Umbilical cord (tissue), 2 donors: Measurements from ENCODE around the gene HOXB4. TPM values are rescaled to one million over a fixed set of nuclear protein-coding genes. Genes with fewer than 3 reads are reported as not detected.

Source experiments
- DNase-seq: peaks from one replicate; pipeline ENCODE4 v3.0.0-alpha.2; 2015; ENCODE audit warnings: low spot score
- total RNA-seq: library from RNA; depleted of rRNA; stranded (reverse); fragments of >200 nt; gene quantifications from one replicate; pipeline ENCODE4 v1.2.3, GENCODE V29; 2014; ENCODE audit warnings: low replicate concordance; ENCODE audit not compliant: insufficient read depth

HOXB4 gene
- total RNA-seq, 1 donor from 2014 or later: 3.4 TPM

DNA sequence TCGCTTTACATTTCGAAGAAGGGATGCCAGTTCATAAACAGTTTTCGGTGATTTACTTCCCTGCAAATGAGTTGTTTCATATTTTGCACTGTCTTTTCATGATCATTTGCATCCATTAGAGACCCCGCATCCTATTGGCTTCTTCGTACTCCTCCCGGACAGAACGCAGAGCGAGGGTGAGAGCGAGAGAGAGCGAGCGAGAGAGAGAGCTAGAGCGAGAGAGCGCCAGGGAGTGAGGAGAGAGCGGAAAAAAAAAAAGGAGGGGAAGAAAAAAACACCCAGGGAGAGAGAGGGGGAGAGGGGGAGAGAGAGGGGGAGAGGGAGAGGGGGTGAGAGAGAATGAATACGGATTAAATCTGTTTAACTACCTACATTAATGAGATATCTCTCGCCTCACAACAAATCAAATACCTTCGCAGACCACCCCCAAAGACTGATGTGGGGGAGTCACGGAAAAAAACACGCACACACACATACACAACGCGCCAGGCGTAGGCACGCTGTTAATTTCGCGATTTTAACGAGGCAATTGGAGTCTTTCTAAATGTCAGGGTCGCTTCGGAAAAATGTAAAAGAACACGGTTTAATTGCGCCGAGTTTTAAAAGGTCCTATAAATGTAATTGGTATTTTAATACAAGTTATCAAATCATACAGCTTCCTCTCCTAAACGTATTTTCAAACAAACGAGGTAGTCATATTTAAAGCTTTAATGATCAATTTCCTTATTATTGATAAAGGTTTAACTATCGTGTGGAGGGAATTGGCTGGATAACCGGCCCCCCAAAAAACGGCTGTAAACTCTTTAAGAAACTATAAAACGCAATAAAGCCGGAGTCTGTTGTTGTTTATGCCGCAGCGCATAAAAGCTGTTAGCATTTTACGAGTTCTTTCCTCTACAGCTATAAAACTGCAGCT, 37.2 kb upstream of the HOXB4 start, which contains the start of gene HOXB8:
Gene HOXB8, minus strand, starts transcription at position 246 of the 916 bp plus-strand sequence. CDS start 588 bp downstream, outside the sequence.
- no peak for DNase-seq

DNA sequence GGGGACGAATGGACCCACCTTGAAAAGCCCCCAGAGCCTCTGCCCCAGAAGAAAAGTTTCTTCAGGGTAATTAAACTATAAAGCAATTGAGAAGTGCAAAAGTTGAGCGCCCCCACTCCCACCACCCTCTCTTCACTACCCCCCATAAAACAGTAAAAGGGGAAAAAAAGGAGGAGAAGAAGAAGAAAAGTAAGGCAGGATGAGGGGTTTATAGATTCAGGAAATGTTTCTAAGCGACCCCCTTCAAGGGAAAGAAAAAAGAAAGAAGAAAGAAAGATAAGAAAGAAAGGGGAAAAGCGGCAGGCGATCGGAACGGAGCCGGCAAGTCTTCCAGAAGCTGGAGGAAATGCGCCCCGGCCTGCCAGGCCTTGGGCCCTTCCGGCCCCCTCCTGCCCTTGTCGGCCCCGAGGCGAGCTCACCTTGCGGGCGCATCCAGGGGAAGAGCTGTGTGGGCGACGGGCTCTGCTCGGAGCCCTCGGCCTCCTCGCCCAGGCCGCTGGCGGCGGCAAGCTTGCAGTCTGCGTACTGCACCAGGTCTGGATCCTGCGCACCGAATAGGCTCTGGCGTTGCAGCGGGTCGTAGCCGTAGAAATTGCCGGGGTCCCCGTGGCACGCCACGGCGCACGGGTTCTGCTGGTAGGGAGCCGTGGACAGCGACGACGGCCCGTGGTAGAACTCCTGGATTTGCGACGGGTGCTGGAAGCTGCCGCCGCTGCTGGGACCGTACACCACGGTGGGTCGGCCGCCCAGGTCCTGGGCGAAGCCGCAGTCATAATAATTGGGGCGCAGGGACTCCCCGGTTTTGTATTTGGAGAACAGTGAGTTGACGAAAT, 35.9 kb upstream of the HOXB4 start:
- no peak for DNase-seq

DNA sequence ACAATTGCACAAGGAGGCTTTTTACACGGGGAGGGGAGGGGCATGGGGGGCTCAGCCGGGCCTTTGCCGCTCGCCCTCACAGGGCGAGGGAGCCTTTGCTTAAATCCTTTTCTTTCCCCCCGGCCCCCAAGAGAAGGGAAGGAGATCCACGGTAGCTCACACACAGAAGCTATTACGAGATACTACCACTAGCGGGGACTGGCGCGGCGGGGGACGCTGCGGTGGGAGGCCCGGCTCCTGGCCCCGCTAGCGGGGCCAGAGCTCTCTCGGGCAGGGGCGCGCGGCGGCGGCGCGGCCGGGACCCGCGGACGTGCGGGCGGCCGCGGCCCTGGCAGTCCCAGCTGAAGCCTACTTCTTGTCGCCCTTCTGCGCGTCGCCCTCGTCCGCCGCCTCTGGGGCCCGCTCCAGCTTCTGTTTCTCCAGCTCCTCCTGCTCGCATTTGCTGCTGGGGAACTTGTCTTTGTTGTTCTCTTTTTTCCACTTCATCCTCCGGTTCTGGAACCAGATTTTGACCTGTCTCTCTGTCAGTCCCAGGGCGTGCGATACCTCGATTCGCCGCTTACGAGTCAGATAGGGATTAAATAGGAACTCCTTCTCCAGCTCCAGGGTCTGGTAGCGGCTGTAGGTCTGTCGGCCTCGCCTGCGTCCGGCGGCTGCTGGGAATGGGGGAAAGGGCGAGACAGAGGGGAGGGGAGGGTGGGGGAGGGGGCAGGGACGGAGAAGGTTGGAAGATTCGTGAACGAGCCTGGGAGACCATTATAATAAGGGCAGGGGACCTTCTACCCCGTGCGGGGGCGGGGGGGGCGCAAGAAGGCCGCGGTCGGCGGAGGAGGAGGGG, 34.9 kb upstream of the HOXB4 start:
- peak; percentile 38 for DNase-seq

DNA sequence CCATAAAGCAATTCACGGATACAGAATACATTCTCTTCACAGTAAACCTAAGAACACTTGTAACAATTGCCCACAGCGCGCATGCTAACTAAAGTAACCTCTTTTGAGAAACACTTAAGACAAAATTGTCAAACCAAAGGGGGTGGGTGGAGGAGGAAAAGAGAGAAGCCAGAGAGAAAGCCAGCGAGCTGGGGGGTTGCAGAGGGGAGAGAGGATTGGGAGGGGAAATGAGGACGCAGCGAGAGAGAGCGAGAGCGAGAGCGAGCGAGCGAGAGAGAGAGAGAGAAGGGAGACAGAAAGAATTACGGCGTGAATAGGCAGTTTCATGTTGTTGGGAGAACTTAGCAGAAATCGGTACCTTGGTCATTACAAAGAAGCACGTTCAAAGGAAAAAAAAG, 34.3 kb upstream of the HOXB4 start:
- DNase-seq: no peak

DNA sequence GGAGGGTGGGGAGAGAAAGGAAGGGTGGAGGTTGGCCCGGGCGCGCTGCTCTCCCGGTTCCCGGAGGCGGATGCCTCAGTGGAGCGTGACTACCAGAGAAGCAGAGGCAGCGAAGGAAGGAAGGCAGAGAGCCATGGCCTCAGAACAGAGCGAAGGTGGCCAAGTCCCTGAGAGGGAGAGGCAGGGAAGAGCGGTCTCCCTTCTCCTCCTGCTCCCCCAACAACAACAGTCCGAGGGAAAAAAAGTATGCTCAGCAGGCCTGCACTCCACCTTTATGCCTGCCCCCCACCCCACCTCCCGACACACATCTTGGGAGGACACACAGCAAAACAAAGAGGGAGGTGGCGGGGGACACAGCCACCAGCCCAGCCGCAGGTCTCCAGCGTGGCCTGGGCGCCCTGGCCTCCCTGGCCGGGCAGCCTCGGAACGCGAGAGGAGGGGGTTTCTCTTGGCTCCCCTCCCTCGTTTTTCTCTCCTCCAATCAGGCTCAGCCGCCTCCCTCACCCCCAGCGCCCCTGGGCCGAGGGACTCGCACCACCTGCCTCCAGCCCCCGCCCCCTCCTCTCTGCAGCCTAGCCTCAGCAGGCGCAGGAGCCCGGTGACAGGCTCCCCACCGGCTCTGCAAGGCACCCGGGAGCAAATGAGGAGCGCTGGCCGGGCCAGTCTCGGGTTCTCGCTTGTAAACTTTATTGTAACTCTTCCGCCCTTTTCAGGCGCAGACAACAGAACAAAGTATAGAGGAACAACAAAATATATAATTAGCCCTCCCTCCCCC, 33.7 kb upstream of the HOXB4 start:
- no peak for DNase-seq

GRCh38 chr17:48611213-48611612, 33.1 kb upstream of the HOXB4 start:
- DNase-seq: no peak

DNA sequence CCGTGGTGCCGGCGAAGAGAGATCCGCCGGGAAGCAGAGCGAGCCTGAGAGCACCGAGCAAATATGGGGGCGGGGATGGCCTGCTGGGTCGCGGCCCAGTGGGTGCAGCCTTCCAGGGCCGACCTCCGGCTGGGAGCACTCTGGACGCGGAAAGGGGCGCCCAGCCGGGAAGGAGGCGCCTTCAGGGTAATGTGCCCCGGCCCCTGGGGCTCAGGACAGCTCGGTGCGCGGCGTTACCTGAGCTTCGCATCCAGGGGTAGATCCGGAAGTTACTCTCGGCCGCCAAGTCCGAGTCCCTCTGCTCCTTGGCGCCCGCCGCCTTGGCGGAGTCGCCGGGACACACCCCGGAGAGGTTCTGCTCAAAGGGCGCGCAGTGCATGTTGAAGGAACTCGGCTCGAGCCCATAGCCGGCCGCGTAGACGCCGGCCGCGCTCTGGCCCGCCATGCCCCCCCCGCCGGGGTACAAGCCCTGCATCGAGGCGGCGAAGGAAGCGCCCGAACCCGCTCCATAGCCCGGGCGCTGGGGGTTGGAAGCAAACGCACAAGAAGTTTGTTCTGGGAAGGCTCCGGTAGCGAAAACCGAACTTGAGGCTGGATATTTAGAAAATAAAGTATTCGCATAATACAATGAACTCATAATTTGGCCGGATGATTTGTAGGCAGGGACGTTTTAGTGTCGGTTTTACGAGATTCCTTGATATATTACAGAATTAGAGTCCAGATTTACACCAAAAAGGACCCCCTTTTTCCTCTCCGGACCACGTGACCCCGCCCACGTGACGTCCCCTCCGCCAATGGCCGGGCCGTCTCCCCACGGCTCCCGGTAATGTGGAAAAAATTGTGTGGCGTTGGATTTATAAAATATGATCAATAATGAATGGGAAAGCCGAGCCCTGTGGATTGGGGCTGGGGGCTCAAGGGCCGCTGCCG, 32.4 kb upstream of the HOXB4 start, which contains the start of gene HOXB7:
Gene HOXB7, minus strand, starts transcription at position 736 of the 930 bp plus-strand sequence. Its CDS starts 99 bp downstream, at position 637.
- DNase-seq: peak; percentile 82

GRCh38 chr17:48609759-48610281, 31.7 kb upstream of the HOXB4 start:
- DNase-seq: no peak

GRCh38 chr17:48609033-48609432, 30.9 kb upstream of the HOXB4 start:
- no peak for DNase-seq

DNA sequence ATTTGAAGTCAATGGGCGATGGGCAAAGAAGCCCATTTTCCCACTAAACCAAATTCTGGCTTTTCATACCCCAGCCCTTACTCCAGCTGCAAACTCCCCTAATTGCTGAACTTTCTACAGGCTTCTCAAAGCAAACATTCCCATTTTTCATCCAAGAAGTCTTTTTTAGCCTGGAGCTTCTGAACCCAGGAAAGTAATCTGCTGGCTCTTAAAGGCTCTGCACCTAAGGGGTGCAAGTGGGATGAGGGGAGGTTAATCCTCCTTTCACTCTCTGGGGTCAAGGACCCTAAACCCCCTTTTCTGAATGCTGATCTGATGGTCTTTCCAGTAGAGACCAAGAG, 30.3 kb upstream of the HOXB4 start:
- no peak for DNase-seq

DNA sequence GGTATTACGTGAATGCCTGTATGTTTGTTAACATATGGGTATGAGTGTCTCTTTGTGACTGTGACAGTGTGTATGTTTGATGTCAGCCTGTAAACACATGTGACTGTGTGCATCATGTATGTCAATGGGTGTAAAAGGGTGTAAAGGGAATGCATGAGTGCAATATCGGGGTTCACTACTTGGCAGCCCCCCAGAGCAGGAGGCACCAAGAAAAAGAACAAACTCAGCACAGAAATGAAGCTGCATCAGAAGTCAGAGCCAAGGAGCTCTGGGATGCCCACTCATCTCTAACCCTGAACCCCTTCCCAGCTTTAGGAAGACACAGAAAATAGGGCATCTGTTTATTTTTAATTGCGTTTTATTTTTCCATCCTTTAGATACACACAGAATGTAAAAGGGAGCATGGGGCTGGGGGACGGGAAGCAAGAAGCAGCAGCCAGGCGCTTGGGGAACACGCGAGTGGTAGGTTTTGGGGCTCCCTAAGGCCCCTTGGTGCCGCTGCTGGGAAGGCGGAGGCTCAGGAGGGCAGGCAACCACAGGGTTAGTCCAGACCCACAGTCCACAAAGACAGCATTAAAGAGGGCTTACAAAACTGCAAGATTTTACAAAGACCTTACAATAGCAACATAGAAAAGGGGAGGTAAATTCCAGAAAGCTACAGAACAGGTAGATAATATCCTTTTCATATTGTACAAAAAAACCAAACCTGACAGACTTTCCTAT, 28.9 kb upstream of the HOXB4 start:
- no peak for DNase-seq

DNA sequence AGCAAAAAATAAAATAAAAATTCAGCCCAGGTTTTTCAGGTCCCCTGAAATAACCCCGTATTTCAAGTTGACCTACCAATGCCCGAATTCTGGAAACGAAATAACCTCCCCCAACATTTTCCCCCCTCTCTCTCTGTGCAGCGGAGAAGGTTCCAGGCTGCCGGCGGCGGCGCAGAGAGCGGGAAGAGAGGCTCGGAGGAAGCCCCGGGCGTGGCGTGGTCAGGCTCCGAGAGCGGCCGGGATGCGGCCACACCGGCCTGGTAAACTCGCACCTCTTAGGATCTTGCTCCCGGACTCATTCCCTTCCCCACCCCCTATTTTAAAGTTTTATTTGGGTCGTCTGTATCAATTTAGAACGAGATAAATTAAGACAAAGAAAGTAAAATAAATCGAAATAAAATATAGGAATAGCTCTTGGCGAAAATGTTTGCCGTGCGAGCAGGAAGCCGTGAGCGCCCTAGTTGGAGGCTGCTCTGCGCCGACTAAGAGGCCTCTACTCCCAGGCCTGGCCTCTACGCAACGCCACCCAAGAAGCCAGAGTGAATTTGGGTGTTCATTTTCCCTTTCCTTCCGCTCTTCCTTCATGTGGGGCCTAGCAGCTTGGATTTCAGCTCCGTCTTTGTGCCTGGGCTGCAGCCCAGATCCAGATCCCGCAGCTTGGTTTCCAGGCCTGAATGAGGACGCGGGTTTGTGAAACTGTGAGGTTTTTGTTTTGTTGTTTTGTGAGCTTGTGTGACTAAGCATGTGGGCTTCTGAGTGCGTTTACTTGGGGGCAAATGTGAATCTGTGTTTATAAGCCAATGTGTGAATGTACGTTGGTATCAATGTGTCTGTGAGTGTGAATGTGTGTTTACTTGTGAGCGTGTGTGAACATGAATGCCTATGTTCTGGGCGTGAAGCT, 28.1 kb upstream of the HOXB4 start:
- DNase-seq: no peak

GRCh38 chr17:48605409-48605919, 27.3 kb upstream of the HOXB4 start:
- no peak for DNase-seq

- DNase-seq: peak; percentile 69
Measured at GRCh38 chr17:48604770-48605329, 26.7 kb upstream of the HOXB4 start, which contains the start of gene HOXB6. Gene HOXB6, minus strand, starts transcription at chr17:48604986. Its CDS starts 6,836 bp downstream, at chr17:48598150.

GRCh38 chr17:48603959-48604769, 26.0 kb upstream of the HOXB4 start:
- DNase-seq: peak; percentile 66
